IMR-90 (cell line): ENCODE results near the gene SBF2. TPM values are rescaled to one million over a fixed set of nuclear protein-coding genes. Genes with fewer than 3 reads are reported as not detected.

ENCODE experiments used
- polyA plus RNA-seq, 3 experiments: library from polyadenylated mRNA; depleted of rRNA; stranded (reverse); fragments of >200 nt; gene quantifications; 2 replicates each; pipeline ENCODE4 v1.2.3, GENCODE V29; 2012; ENCODE audit warnings: low replicate concordance in 1 of 3
- total RNA-seq: library from RNA; depleted of rRNA; stranded (reverse); fragments of >200 nt; gene quantifications from 2 replicates; pipeline ENCODE4 v1.2.3, GENCODE V29; 2012
- TF ChIP-seq, protein P1 (sequence below): fragments of 150-350 bp; IDR thresholded peaks from 2 replicates; pipeline ENCODE4 v1.6.1; 2016; ENCODE audit warnings: low read depth, mild to moderate bottlenecking, low read length, moderate library complexity, borderline replicate concordance

Gene SBF2
- total and polyA plus RNA-seq, 2 of the 4 experiments (the other 2 are of a cell fraction): 23.8 to 51.8 TPM

DNA sequence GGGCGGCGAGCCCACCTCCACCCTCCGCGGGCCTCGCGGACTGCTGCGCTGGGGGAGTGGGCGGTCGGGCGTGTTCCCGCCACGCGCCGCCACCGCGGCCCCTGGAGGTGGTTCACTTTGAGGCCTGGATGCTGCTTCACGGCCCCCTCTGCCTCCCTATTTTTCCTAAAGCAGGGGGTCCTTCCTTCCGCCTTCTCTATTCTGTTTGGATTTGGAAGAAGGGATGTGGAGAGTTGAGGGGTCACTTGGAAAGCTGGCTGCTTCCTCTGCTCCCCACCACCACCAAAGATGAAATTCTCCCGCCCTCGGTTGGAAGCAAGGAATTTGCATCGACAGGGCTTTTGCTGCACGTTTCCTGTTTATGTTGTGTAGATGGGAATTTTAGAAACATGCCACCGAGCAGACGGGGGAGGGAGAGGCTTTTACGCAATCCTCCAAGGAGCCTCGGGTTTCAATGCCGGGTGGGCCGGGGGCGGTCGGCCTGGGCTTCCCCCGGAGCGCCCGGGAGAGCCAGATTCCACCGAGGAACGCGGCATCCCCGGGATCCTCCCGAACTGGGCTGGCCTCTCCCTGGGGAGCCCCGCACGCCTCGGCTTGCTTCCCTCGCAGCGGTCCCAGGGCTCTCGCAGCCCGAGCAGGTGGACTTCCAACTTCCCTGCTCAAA lies 403 bp upstream of the SBF2 start (continued):
- TF ChIP-seq, protein P1, sequence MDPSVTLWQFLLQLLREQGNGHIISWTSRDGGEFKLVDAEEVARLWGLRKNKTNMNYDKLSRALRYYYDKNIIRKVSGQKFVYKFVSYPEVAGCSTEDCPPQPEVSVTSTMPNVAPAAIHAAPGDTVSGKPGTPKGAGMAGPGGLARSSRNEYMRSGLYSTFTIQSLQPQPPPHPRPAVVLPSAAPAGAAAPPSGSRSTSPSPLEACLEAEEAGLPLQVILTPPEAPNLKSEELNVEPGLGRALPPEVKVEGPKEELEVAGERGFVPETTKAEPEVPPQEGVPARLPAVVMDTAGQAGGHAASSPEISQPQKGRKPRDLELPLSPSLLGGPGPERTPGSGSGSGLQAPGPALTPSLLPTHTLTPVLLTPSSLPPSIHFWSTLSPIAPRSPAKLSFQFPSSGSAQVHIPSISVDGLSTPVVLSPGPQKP: no peak
